K562 (cell line): ENCODE measurements around the gene ATRN.

Experiments used
- POLR2A ChIP-seq: fragments of 450-650 bp; conservative IDR thresholded peaks from 2 replicates; pipeline ENCODE4 v1.6.1; 2016
- PPARD ChIP-seq: fragments of 250-450 bp; sonication (Bioruptor Pico); IDR thresholded peaks from 2 replicates; pipeline ENCODE4 v1.8.0; 2022; ENCODE audit warnings: inconsistent platforms, mild to moderate bottlenecking, moderate library complexity
- TF ChIP-seq, protein P1 (sequence below): fragments of 250-450 bp; sonication (Bioruptor Pico); IDR thresholded peaks from 2 replicates; pipeline ENCODE4 v1.5.0; 2021
- TF ChIP-seq, protein P2 (sequence below): sonication (generic); formaldehyde crosslinking; IDR thresholded peaks from 2 replicates; pipeline ENCODE4 v1.8.1; 2022; ENCODE audit warnings: missing genetic modification reagents

DNA sequence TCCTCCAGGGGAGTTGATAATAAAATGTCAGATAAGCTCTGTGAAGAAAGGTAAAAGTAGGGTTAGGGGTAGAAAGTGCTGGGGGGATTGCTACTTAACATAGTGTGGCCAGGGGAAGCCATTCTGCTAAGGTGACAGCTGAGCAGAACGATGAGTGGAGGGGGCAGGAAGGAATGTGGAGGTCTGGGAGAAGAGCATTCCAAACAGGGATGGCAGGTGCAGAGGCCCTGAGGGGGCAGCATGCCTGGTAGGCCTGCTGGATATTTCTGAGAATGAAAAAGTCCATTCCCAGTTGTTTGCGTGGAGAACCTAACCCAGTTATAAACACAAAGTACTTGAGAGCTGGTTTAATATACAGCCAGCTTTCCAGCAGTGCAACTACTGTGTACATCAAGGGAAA is 183.1 kb downstream of the ATRN start:
- TF ChIP-seq, protein P1, sequence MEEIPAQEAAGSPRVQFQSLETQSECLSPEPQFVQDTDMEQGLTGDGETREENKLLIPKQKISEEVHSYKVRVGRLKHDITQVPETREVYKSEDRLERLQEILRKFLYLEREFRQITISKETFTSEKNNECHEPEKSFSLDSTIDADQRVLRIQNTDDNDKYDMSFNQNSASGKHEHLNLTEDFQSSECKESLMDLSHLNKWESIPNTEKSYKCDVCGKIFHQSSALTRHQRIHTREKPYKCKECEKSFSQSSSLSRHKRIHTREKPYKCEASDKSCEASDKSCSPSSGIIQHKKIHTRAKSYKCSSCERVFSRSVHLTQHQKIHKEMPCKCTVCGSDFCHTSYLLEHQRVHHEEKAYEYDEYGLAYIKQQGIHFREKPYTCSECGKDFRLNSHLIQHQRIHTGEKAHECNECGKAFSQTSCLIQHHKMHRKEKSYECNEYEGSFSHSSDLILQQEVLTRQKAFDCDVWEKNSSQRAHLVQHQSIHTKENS (CRISPR knock-in tag), result no peak
- TF ChIP-seq PPARD (no peak), POLR2A (no peak)
- TF ChIP-seq, protein P2, sequence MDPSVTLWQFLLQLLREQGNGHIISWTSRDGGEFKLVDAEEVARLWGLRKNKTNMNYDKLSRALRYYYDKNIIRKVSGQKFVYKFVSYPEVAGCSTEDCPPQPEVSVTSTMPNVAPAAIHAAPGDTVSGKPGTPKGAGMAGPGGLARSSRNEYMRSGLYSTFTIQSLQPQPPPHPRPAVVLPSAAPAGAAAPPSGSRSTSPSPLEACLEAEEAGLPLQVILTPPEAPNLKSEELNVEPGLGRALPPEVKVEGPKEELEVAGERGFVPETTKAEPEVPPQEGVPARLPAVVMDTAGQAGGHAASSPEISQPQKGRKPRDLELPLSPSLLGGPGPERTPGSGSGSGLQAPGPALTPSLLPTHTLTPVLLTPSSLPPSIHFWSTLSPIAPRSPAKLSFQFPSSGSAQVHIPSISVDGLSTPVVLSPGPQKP (CRISPR knock-in tag), result no peak
